ENCODE data around the gene UNCX.

Gene UNCX

DNA sequence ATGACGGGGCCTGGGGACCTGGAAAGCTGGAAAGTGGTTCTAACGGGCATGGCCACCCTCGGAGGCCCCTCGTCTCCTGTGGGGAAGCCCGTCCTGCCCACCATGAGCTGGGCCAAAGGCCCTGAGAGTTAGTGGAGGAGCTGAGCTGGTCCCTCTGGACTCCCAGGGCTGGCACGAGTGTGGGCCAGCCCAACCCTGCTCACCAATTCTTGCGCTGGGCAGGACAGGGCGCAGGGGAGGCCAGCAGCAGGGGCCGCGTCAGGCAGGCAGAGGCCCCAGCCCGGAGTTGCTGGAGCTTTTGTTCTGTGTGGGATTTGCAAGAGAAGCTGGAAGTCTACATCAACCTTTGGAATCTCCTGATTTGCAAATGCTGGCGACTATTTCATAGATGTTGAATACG, 29.8 kb downstream of the UNCX start:
- Histone ChIP-seq H3K36me3 (ENCODE audit: control insufficient read depth in 2 of 2, insufficient read depth in 2 of 2, low read length in 2 of 2) (no peaks in the 10 kb centered on the region), H3K27ac (ENCODE audit: low read length) (no peak overlapping the region), H3K9me3 (ENCODE audit: control insufficient read depth in 2 of 2, low read length in 2 of 2) (no peaks in the 10 kb centered on the region), H3K4me1 (ENCODE audit: control insufficient read depth, insufficient read depth, low read length) (no peaks in the 10 kb centered on the region), H3K27me3 (ENCODE audit: control insufficient read depth in 1 of 2, insufficient read depth in 2 of 2, low read length in 2 of 2) (peaks cover 13 to 37% of the 10 kb centered on the region in 2 donors), H3K4me3 (ENCODE audit: low read length in 2 of 2) (no peak overlapping the region), H3K9ac (ENCODE audit: low read length in 2 of 2) (no peak overlapping the region)

GRCh38 chr7:1263391-1263951, 30.8 kb downstream of the UNCX start:
- Histone ChIP-seq H3K27ac (ENCODE audit: low read length) (no peak overlapping the region), H3K36me3 (ENCODE audit: control insufficient read depth in 2 of 2, insufficient read depth in 2 of 2, low read length in 2 of 2) (no peaks in the 10 kb centered on the region), H3K27me3 (ENCODE audit: control insufficient read depth in 1 of 2, insufficient read depth in 2 of 2, low read length in 2 of 2) (peaks cover 13 to 39% of the 10 kb centered on the region in 2 donors), H3K4me1 (ENCODE audit: control insufficient read depth, insufficient read depth, low read length) (no peaks in the 10 kb centered on the region), H3K9me3 (ENCODE audit: control insufficient read depth in 2 of 2, low read length in 2 of 2) (no peaks in the 10 kb centered on the region), H3K9ac (ENCODE audit: low read length in 2 of 2) (no peak overlapping the region), H3K4me3 (ENCODE audit: low read length in 2 of 2) (no peak overlapping the region)

DNA sequence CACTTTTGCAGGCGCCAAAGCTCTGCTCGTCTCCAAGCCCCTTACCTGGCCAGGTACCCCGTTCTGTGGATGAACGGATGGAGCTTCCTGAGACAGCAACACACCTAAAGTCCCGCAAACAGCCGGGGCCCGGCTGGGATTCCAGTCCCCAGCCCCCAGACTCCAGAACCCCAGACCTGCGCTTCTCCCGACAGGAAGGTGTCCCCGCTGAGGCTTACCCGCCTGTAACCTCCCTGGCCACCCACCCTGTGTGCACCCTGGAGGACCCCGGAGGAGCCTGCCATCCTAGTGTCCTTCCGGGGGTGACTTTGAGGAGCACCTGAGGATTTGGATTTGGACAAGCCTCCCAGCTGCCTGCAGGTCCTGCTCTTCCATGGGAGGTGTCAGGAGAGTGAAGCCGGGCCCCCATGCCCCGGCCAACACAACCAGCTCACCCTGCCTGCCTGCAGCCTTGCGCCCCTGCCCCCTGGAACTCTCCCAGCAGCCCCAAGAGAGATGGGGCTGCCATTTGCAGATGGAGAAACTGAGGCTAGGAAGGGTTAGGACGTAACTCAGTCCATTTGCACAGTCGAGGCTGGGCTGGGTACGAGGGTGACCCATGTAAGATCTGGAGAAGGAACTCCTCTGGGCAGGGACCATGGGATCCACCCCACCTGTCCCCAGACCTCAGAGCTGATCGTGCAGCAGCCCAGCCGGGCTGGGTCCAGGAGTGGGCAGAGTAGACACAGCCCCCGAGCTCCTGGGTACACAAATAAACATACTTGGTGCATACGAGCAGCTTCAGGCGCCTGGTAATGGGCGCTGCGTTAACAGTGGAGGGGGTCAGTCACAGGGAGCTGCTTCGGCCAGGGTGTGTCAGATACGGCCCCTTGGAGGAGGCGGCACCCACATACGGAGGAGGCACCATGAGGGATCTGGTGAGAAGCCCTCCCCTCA, 31.9 kb downstream of the UNCX start:
- Histone ChIP-seq H3K27ac (ENCODE audit: low read length) (no peak overlapping the region), H3K9ac (ENCODE audit: low read length in 2 of 2) (no peak overlapping the region), H3K27me3 (ENCODE audit: control insufficient read depth in 1 of 2, insufficient read depth in 2 of 2, low read length in 2 of 2) (peaks cover 13 to 38% of the 10 kb centered on the region in 2 donors), H3K4me3 (ENCODE audit: low read length in 2 of 2) (no peak overlapping the region), H3K36me3 (ENCODE audit: control insufficient read depth in 2 of 2, insufficient read depth in 2 of 2, low read length in 2 of 2) (no peaks in the 10 kb centered on the region), H3K4me1 (ENCODE audit: control insufficient read depth, insufficient read depth, low read length) (no peaks in the 10 kb centered on the region), H3K9me3 (ENCODE audit: control insufficient read depth in 2 of 2, low read length in 2 of 2) (no peaks in the 10 kb centered on the region)

GRCh38 chr7:1267016-1267900, 34.6 kb downstream of the UNCX start:
- Histone ChIP-seq H3K36me3 (ENCODE audit: control insufficient read depth in 2 of 2, insufficient read depth in 2 of 2, low read length in 2 of 2) (no peaks in the 10 kb centered on the region), H3K4me1 (ENCODE audit: control insufficient read depth, insufficient read depth, low read length) (no peaks in the 10 kb centered on the region), H3K27ac (ENCODE audit: low read length) (no peak overlapping the region), H3K9me3 (ENCODE audit: control insufficient read depth in 2 of 2, low read length in 2 of 2) (no peaks in the 10 kb centered on the region), H3K4me3 (ENCODE audit: low read length in 2 of 2) (no peak overlapping the region), H3K27me3 (ENCODE audit: control insufficient read depth in 1 of 2, insufficient read depth in 2 of 2, low read length in 2 of 2) (peaks cover 7 to 39% of the 10 kb centered on the region in 2 donors), H3K9ac (ENCODE audit: low read length in 2 of 2) (no peak overlapping the region)

- Histone ChIP-seq H3K27ac (ENCODE audit: low read length) (no peak overlapping the region), H3K4me1 (ENCODE audit: control insufficient read depth, insufficient read depth, low read length) (no peaks in the 10 kb centered on the region), H3K4me3 (ENCODE audit: low read length in 2 of 2) (no peak overlapping the region), H3K27me3 (ENCODE audit: control insufficient read depth in 1 of 2, insufficient read depth in 2 of 2, low read length in 2 of 2) (peaks cover 7 to 36% of the 10 kb centered on the region in 2 donors), H3K9ac (ENCODE audit: low read length in 2 of 2) (no peak overlapping the region), H3K9me3 (ENCODE audit: control insufficient read depth in 2 of 2, low read length in 2 of 2) (no peaks in the 10 kb centered on the region), H3K36me3 (ENCODE audit: control insufficient read depth in 2 of 2, insufficient read depth in 2 of 2, low read length in 2 of 2) (no peaks in the 10 kb centered on the region)
These were observed 35.6 kb downstream of the UNCX start for GRCh38 chr7:1268076-1268815.

DNA sequence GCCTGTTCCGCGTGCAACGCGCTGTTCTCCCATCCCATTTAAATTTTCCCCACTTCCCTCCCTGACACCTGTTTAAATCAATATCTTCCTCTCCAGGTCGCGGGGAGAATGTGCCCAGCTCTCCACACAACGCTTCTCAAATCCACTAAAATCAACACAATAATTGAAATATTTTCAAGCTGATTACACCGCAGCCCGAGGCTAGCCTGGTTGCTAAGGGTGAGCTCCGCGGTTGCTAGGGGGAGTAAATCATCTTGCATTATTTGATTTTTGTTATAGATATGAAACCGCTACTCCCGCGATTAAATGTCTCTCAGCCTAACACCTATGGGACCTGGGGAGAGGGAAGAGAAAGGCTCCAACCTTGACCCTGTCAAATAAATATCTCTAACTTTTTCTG, 36.2 kb downstream of the UNCX start:
- no peaks in the 10 kb centered on the region for H3K4me1 ChIP-seq (ENCODE audit: control insufficient read depth, insufficient read depth, low read length)
- H3K36me3 ChIP-seq (ENCODE audit: control insufficient read depth in 2 of 2, insufficient read depth in 2 of 2, low read length in 2 of 2): no peaks in the 10 kb centered on the region
- no peak overlapping the region for H3K4me3 ChIP-seq (ENCODE audit: low read length in 2 of 2)
- H3K27ac ChIP-seq (ENCODE audit: low read length): no peak overlapping the region
- H3K27me3 ChIP-seq (ENCODE audit: control insufficient read depth in 1 of 2, insufficient read depth in 2 of 2, low read length in 2 of 2): peaks cover 7 to 33% of the 10 kb centered on the region in 2 donors
- H3K9ac ChIP-seq (ENCODE audit: low read length in 2 of 2): no peak overlapping the region
- no peaks in the 10 kb centered on the region for H3K9me3 ChIP-seq (ENCODE audit: control insufficient read depth in 2 of 2, low read length in 2 of 2)

- H3K4me3 ChIP-seq (ENCODE audit: low read length in 2 of 2): no peak overlapping the region
- H3K36me3 ChIP-seq (ENCODE audit: control insufficient read depth in 2 of 2, insufficient read depth in 2 of 2, low read length in 2 of 2): no peaks in the 10 kb centered on the region
- H3K27me3 ChIP-seq (ENCODE audit: control insufficient read depth in 1 of 2, insufficient read depth in 2 of 2, low read length in 2 of 2): peaks cover 8 to 32% of the 10 kb centered on the region in 2 donors
- H3K9me3 ChIP-seq (ENCODE audit: control insufficient read depth in 2 of 2, low read length in 2 of 2): no peaks in the 10 kb centered on the region
- H3K27ac ChIP-seq (ENCODE audit: low read length): no peak overlapping the region
- H3K9ac ChIP-seq (ENCODE audit: low read length in 2 of 2): no peak overlapping the region
- no peaks in the 10 kb centered on the region for H3K4me1 ChIP-seq (ENCODE audit: control insufficient read depth, insufficient read depth, low read length)
These were observed 36.7 kb downstream of the UNCX start for GRCh38 chr7:1269336-1269890.

GRCh38 chr7:1270181-1270580, 37.5 kb downstream of the UNCX start:
- Histone ChIP-seq H3K9me3 (ENCODE audit: control insufficient read depth in 2 of 2, low read length in 2 of 2) (no peaks in the 10 kb centered on the region), H3K4me1 (ENCODE audit: control insufficient read depth, insufficient read depth, low read length) (no peaks in the 10 kb centered on the region), H3K36me3 (ENCODE audit: control insufficient read depth in 2 of 2, insufficient read depth in 2 of 2, low read length in 2 of 2) (no peaks in the 10 kb centered on the region), H3K27ac (ENCODE audit: low read length) (no peak overlapping the region), H3K27me3 (ENCODE audit: control insufficient read depth in 1 of 2, insufficient read depth in 2 of 2, low read length in 2 of 2) (peaks cover 9 to 29% of the 10 kb centered on the region in 2 donors), H3K9ac (ENCODE audit: low read length in 2 of 2) (no peak overlapping the region), H3K4me3 (ENCODE audit: low read length in 2 of 2) (no peak overlapping the region)

DNA sequence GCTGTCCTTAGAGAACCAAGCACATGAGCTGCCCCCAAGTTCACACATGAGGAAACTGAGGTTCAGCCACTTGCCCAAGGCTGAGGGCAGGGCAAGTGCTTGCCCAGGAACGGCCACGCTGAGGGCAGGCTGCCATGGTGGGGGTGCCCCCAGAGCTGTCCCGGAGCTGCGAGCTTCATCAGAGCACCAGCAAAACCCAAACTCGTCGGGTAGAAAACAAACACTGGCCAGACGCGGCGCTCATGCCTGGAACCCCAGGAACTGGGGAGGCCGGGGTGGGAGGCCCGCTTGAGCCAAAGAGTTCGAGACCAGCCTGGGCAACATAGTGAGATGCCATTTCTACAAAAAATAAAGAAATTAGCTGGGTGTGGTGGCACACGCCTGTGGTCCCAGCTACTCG, 38.4 kb downstream of the UNCX start:
- no peak overlapping the region for H3K27ac ChIP-seq (ENCODE audit: low read length)
- H3K9ac ChIP-seq (ENCODE audit: low read length in 2 of 2): no peak overlapping the region
- H3K4me1 ChIP-seq (ENCODE audit: control insufficient read depth, insufficient read depth, low read length): no peaks in the 10 kb centered on the region
- H3K9me3 ChIP-seq (ENCODE audit: control insufficient read depth in 2 of 2, low read length in 2 of 2): no peaks in the 10 kb centered on the region
- no peaks in the 10 kb centered on the region for H3K36me3 ChIP-seq (ENCODE audit: control insufficient read depth in 2 of 2, insufficient read depth in 2 of 2, low read length in 2 of 2)
- no peak overlapping the region for H3K4me3 ChIP-seq (ENCODE audit: low read length in 2 of 2)
- peaks cover 15 to 26% of the 10 kb centered on the region in 2 donors for H3K27me3 ChIP-seq (ENCODE audit: control insufficient read depth in 1 of 2, insufficient read depth in 2 of 2, low read length in 2 of 2)

GRCh38 chr7:1271656-1272055, 39.0 kb downstream of the UNCX start:
- H3K36me3 ChIP-seq (ENCODE audit: control insufficient read depth in 2 of 2, insufficient read depth in 2 of 2, low read length in 2 of 2): no peaks in the 10 kb centered on the region
- no peak overlapping the region for H3K4me3 ChIP-seq (ENCODE audit: low read length in 2 of 2)
- peaks cover 21 to 25% of the 10 kb centered on the region in 2 donors for H3K27me3 ChIP-seq (ENCODE audit: control insufficient read depth in 1 of 2, insufficient read depth in 2 of 2, low read length in 2 of 2)
- no peaks in the 10 kb centered on the region for H3K4me1 ChIP-seq (ENCODE audit: control insufficient read depth, insufficient read depth, low read length)
- H3K9ac ChIP-seq (ENCODE audit: low read length in 2 of 2): no peak overlapping the region
- H3K9me3 ChIP-seq (ENCODE audit: control insufficient read depth in 2 of 2, low read length in 2 of 2): no peaks in the 10 kb centered on the region
- no peak overlapping the region for H3K27ac ChIP-seq (ENCODE audit: low read length)

Measured in stomach smooth muscle (tissue), 2 donors.